Ishikawa (cell line): Measurements from ENCODE around the gene RABGAP1.

ENCODE experiments used
- CEBPB ChIP-seq: IDR thresholded peaks from 2 replicates; pipeline ENCODE4 v1.6.1; 2012
- CREB1 ChIP-seq: IDR thresholded peaks from 2 replicates; pipeline ENCODE4 v1.6.1; 2012; ENCODE audit warnings: low read depth
- EGR1 ChIP-seq: IDR thresholded peaks from 2 replicates; pipeline ENCODE4 v1.6.1; 2012
- EP300 ChIP-seq: IDR thresholded peaks from 2 replicates; pipeline ENCODE4 v1.6.1; 2012; ENCODE audit warnings: borderline replicate concordance
- FOXM1 ChIP-seq: IDR thresholded peaks from 2 replicates; pipeline ENCODE4 v1.6.1; 2012; ENCODE audit warnings: low read depth, borderline replicate concordance
- MAX ChIP-seq: IDR thresholded peaks from 2 replicates; pipeline ENCODE4 v1.6.1; 2012
- NFIC ChIP-seq: IDR thresholded peaks from 2 replicates; pipeline ENCODE4 v1.6.1; 2012
- RAD21 ChIP-seq: IDR thresholded peaks from 2 replicates; pipeline ENCODE4 v1.6.1; 2012; ENCODE audit warnings: low read depth
- REST ChIP-seq: IDR thresholded peaks from 2 replicates; pipeline ENCODE4 v1.6.1; 2012; ENCODE audit warnings: low read depth, mild to moderate bottlenecking
- TAF1 ChIP-seq: IDR thresholded peaks from 2 replicates; pipeline ENCODE4 v1.6.1; 2012; ENCODE audit warnings: low read depth, mild to moderate bottlenecking
- TCF12 ChIP-seq: IDR thresholded peaks from 2 replicates; pipeline ENCODE4 v1.6.1; 2012; ENCODE audit warnings: low read depth
- TEAD4 ChIP-seq: IDR thresholded peaks from 2 replicates; pipeline ENCODE4 v1.6.1; 2012
- USF1 ChIP-seq: IDR thresholded peaks from 2 replicates; pipeline ENCODE4 v1.6.1; 2012
- YY1 ChIP-seq: IDR thresholded peaks from 2 replicates; pipeline ENCODE4 v1.6.1; 2012; ENCODE audit warnings: low read depth
- ZBTB7A ChIP-seq: IDR thresholded peaks from 2 replicates; pipeline ENCODE4 v1.6.1; 2012; ENCODE audit warnings: low read depth

The RABGAP1 gene

DNA sequence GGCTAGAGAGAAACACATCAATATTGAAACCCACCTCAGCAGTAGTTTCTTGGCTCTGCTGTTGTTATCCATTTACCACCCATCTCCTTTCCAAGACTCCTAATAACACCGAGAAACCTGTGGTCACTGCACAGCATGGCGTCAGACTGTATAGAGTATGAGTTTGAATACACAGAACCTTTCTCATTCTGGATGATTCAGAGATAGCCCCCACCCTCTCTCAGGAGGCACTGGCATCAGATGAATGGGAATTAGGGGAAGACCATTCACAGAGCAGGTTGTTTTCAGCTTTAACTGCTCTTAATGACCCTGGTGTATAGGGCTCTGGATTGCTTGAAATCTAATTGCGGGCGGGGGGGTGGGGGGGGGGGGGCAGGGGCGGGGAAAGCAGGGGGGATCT, 179.3 kb downstream of the RABGAP1 start:
- no peak for TF ChIP-seq RAD21
- no peak for TF ChIP-seq REST
- TF ChIP-seq TCF12 = no peak
- TF ChIP-seq YY1 = no peak

- TF ChIP-seq ZBTB7A (no peak), YY1 (no peak), EGR1 (no peak), NFIC (no peak), MAX (no peak), CEBPB (no peak), TCF12 (no peak), USF1 (no peak), REST (no peak), CREB1 (no peak), FOXM1 (no peak), TAF1 (no peak)
These were observed 180.1 kb downstream of the RABGAP1 start for GRCh38 chr9:123120953-123121352.

GRCh38 chr9:123121457-123121856, 180.6 kb downstream of the RABGAP1 start:
- TF ChIP-seq USF1 (no peak), RAD21 (no peak), YY1 (no peak), EGR1 (no peak), TEAD4 (no peak), TAF1 (no peak), EP300 (no peak), NFIC (no peak), CEBPB (no peak)

DNA sequence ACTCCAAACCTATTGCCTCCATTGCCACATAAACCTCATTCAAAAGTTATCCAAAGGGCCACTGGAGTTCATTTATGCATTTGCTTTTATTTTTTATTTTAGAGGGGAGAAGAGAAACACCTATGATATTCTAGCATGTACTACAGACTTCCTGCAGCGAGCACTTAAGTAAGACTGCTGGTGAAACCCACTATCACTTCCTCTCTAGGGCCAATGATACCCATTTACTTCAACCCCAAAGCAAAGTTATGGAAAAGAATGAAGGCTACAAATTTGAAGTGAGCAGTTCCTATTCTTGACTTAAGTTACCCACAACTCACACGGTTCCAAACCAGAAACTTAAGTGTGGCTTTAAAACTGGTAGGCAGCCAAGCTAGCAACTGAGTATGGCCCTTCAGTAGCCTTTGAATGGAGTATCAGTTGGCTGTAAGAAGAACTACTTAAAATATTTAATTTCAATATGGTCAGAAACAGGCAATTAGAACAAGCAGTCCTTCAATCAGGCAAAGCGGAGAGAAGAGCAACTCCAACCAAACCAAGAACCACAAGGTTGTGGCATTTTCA, 186.8 kb downstream of the RABGAP1 start:
- no peak for TF ChIP-seq EP300
- TF ChIP-seq CREB1 = no peak
- no peak for TF ChIP-seq TAF1
- TF ChIP-seq USF1 = no peak
- TF ChIP-seq REST = no peak
- no peak for TF ChIP-seq NFIC
- no peak for TF ChIP-seq TEAD4

GRCh38 chr9:123128591-123128990, 187.8 kb downstream of the RABGAP1 start:
- no peak for TF ChIP-seq FOXM1
- TF ChIP-seq EP300 = no peak
- no peak for TF ChIP-seq MAX
- no peak for TF ChIP-seq USF1
- no peak for TF ChIP-seq ZBTB7A
